ENCODE results near the gene ZMIZ1. TPM values are rescaled to one million over a fixed set of nuclear protein-coding genes. Genes with fewer than 3 reads are reported as not detected.

Gene ZMIZ1
- total and polyA plus RNA-seq, 2 experiments from 2014 or later, result 9.2 to 30.9 TPM

- TF ChIP-seq REST (IDR thresholded peaks at IDR 0.05; ENCODE audit: unreplicated experiment), result no peak
- TF ChIP-seq POLR2AphosphoS5 (IDR thresholded peaks at IDR 0.05; ENCODE audit: low read depth), result no peak
- TF ChIP-seq ETS1 (IDR thresholded peaks at IDR 0.05), result no peak
- no peak for TF ChIP-seq EZH2phosphoT487 (IDR thresholded peaks at IDR 0.05; ENCODE audit: unreplicated experiment)
- TF ChIP-seq JUNB (IDR thresholded peaks at IDR 0.05; ENCODE audit: unreplicated experiment), result no peak
- no peak for TF ChIP-seq CREB1 (CRISPR knock-in tag; IDR thresholded peaks at IDR 0.05; ENCODE audit: low read depth)
- TF ChIP-seq ZNF331 (CRISPR knock-in tag; IDR thresholded peaks at IDR 0.05; ENCODE audit: low read depth), result no peak
- TF ChIP-seq ZNF114 (CRISPR knock-in tag; IDR thresholded peaks at IDR 0.05), result no peak
These were observed 142.8 kb downstream of the ZMIZ1 start (continued) for GRCh38 chr10:79211616-79212015.

GRCh38 chr10:79215531-79215930 lies 146.8 kb downstream of the ZMIZ1 start:
- Mint-ChIP-seq H3K27ac (no peak overlapping the region; the same call in 1 of the 2 replicates), H3K36me3 (ENCODE audit: low read depth) (peaks cover 26% of the 10 kb centered on the region), H3K4me1 (peaks cover 4% of the 10 kb centered on the region), H3K9me3 (no peaks in the 10 kb centered on the region), H3K4me3 (no peak overlapping the region), H3K27me3 (ENCODE audit: insufficient read depth, low read depth, poor library complexity) (peaks cover 2% of the 10 kb centered on the region)
- no peaks in the 10 kb centered on the region for H3K36me3 ChIP-seq (ENCODE audit: insufficient read depth)
- DNase-seq (ENCODE audit: low spot score) (no peak), ATAC-seq (no peak)
- H4K20me1 ChIP-seq (replicated peaks; ENCODE audit: insufficient read depth), result no peaks in the 10 kb centered on the region; the same call in 1 of the 2 replicates
- no peak overlapping the region for H3K4me3 ChIP-seq
- H3K79me2 ChIP-seq (replicated peaks; ENCODE audit: insufficient read depth), result no peaks in the 10 kb centered on the region
- no peaks in the 10 kb centered on the region for H3F3A ChIP-seq (replicated peaks; ENCODE audit: low read depth)
- no peak for TF ChIP-seq ZNF114 (CRISPR knock-in tag; IDR thresholded peaks at IDR 0.05)
- TF ChIP-seq EZH2phosphoT487 (IDR thresholded peaks at IDR 0.05; ENCODE audit: unreplicated experiment), result no peak
- H3K9me2 ChIP-seq (ENCODE audit: insufficient read depth), result no peaks in the 10 kb centered on the region
- H3K4me2 ChIP-seq, result no peak overlapping the region
- H2AFZ ChIP-seq, result no peak overlapping the region
- H3K4me1 ChIP-seq (ENCODE audit: insufficient read depth), result peaks cover 1% of the 10 kb centered on the region; the same call in 1 of the 2 replicates
- H3K27ac ChIP-seq (ENCODE audit: low read depth), result no peak overlapping the region
- no peaks in the 10 kb centered on the region for H3K27me3 ChIP-seq (ENCODE audit: insufficient read depth)

GRCh38 chr10:79219322-79219957 lies 150.7 kb downstream of the ZMIZ1 start:
- H3K9me3 Mint-ChIP-seq, result no peaks in the 10 kb centered on the region
- peaks cover 3% of the 10 kb centered on the region for H3K27me3 Mint-ChIP-seq (ENCODE audit: insufficient read depth, low read depth, poor library complexity)
- peaks cover 39% of the 10 kb centered on the region for H3K4me1 Mint-ChIP-seq
- ATAC-seq, result no peak
- Histone ChIP-seq H3K36me3 (ENCODE audit: insufficient read depth) (no peaks in the 10 kb centered on the region), H3K4me3 (no peak overlapping the region), H3K4me2 (no peak overlapping the region), H3K79me2 (replicated peaks; ENCODE audit: insufficient read depth) (no peaks in the 10 kb centered on the region), H4K20me1 (replicated peaks; ENCODE audit: insufficient read depth) (no peaks in the 10 kb centered on the region), H3K4me1 (ENCODE audit: insufficient read depth) (peaks cover 22% of the 10 kb centered on the region), H3F3A (replicated peaks; ENCODE audit: low read depth) (no peaks in the 10 kb centered on the region), H2AFZ (no peak overlapping the region), H3K27me3 (ENCODE audit: insufficient read depth) (no peaks in the 10 kb centered on the region), H3K9me2 (ENCODE audit: insufficient read depth) (no peaks in the 10 kb centered on the region), H3K27ac (ENCODE audit: low read depth) (no peak overlapping the region)
- DNase-seq (ENCODE audit: low spot score), result no peak
- no peak overlapping the region for H3K4me3 Mint-ChIP-seq
- H3K27ac Mint-ChIP-seq, result no peak overlapping the region
- H3K36me3 Mint-ChIP-seq (ENCODE audit: low read depth), result peaks cover 23% of the 10 kb centered on the region
- no peak for TF ChIP-seq ETS1 (IDR thresholded peaks at IDR 0.05)
- no peak for TF ChIP-seq EZH2 (IDR thresholded peaks at IDR 0.05; ENCODE audit: low read depth, unreplicated experiment)
- TF ChIP-seq EZH2phosphoT487 (IDR thresholded peaks at IDR 0.05; ENCODE audit: unreplicated experiment), result no peak
- TF ChIP-seq ZNF331 (CRISPR knock-in tag; IDR thresholded peaks at IDR 0.05; ENCODE audit: low read depth), result no peak
- no peak for TF ChIP-seq CREB1 (CRISPR knock-in tag; IDR thresholded peaks at IDR 0.05; ENCODE audit: low read depth)
- no peak for TF ChIP-seq CTCF (conservative IDR thresholded peaks at IDR 0.05; ENCODE audit: low read depth in 2 of 2)

Data from GM23338 (cell line).